KOPT-K1 (cell line): ENCODE measurements around the gene ATP6AP2.
"Not testable (repeated sequence)": the region's sequence is repeated elsewhere in the genome, so short reads cannot be mapped to it uniquely, and the experiment has no call there.

Source experiments
- H3K27ac ChIP-seq: fragments of 200-600 bp; sonication (generic); 2 replicates; pipeline ENCODE4 v1.5.1; 2016; ENCODE audit warnings: antibody characterized with exemption, mild to moderate bottlenecking, low read depth, low read length; ENCODE audit not compliant: poor library complexity, severe bottlenecking
- H3K36me3 ChIP-seq: fragments of 200-600 bp; sonication (generic); 2 replicates; pipeline ENCODE4 v1.5.1; 2017; ENCODE audit warnings: antibody characterized with exemption, mild to moderate bottlenecking, low read length, moderate library complexity; ENCODE audit not compliant: insufficient read depth
- H3K9me3 ChIP-seq: fragments of 200-600 bp; sonication (generic); 2 replicates; pipeline ENCODE4 v1.5.1; 2017; ENCODE audit warnings: antibody characterized with exemption, low read length, mild to moderate bottlenecking; ENCODE audit not compliant: insufficient read depth, poor library complexity, severe bottlenecking

Gene ATP6AP2

DNA sequence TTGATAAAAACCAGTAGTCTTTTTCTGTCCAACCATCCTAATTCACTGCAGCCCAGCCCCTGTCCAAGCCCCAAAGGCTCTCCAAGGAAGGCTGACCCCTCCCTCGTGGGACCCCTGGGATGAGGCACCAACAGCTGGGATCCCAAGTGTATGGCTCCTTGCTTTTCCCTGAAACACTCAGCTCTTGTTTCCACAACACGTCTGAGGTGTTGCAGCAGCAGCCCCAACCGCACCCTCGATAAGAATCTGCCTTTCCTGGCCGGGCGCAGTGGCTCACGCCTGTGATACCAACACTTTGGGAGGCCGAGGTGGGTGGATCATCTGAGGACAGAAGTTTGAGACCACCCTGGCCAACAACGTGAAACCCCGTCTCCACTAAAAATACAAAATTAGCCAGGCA, 17.0 kb upstream of the ATP6AP2 start:
- H3K27ac ChIP-seq: no peak overlapping the region
- no peaks in the 10 kb centered on the region for H3K9me3 ChIP-seq
- no peaks in the 10 kb centered on the region for H3K36me3 ChIP-seq

DNA sequence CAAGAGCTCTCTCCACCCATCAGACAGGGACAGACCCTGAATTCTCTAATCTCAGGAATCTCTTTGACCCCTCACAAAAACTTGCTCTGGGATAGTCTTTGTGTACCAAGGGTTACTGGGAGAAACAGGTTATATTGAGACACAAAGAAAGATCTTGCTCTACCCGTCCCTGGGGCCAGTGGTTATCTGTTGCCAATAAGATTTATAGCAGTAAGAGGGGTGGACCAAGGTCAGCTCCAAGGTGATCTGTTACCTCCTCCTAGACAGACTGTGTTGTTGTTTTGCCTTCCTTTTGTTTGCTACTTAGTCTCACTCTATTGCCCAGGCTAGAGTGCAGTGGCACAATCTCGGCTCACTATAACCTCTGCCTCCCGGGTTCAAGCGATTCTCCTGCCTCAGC, 16.3 kb upstream of the ATP6AP2 start:
- no peak overlapping the region for H3K27ac ChIP-seq
- no peaks in the 10 kb centered on the region for H3K9me3 ChIP-seq
- no peaks in the 10 kb centered on the region for H3K36me3 ChIP-seq

DNA sequence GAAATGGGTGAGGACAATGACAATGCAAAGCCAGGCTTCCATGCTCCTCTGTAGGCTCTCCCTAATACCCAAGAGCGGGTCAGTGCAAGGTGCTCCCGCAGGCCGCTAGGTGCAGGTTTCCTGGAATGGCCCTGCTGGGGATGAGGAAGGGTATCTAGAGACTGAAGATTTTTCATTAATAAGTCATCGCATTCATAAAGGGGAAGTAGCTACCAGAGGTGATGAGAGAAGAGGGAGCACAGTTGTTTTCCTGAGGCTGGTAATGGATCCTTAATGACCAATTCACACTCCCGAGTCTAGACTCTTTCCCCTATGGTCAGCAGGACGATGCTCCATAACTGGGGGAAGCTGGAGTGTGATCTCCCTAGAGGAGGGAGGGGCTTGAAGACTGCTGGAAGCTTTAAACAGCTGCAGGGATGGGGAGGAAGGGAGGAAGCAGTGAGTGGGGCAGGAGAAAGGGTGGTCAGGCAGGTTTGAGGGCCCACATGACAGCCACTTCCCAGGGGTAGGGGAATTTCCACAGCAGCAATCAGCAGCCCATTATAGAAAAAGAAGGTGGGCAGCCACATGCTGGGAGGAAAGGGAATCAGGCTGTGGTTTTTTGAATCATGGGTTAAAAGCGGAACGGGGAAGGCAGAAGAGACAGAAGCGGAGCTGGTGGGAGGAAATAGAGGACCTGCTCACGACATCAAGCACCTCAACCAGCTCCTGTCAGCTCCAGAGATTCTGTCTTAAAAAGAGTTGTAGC, 10.2 kb upstream of the ATP6AP2 start:
- H3K27ac ChIP-seq: no peak overlapping the region
- no peaks in the 10 kb centered on the region for H3K9me3 ChIP-seq
- no peaks in the 10 kb centered on the region for H3K36me3 ChIP-seq

DNA sequence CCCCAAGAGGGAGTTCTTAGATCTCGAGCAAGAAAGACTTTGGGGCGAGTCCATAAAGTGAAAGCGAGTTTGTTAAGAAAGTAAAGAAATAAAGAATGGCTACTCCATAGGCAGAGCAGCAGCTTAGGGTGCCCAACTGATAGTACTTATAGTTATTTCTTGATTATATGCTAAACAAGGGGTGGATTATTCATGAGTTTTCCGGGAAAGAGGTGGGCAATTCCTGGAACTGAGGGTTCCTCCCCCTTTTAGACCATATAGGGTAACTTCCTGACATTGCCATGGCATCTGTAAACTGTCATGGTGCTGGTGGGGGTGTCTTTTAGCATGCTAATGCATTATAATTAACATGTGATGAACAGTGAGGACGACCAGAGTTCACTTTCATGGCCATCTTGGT, 9.6 kb upstream of the ATP6AP2 start:
- H3K36me3 ChIP-seq, H3K27ac ChIP-seq, H3K9me3 ChIP-seq: not testable (repeated sequence)

DNA sequence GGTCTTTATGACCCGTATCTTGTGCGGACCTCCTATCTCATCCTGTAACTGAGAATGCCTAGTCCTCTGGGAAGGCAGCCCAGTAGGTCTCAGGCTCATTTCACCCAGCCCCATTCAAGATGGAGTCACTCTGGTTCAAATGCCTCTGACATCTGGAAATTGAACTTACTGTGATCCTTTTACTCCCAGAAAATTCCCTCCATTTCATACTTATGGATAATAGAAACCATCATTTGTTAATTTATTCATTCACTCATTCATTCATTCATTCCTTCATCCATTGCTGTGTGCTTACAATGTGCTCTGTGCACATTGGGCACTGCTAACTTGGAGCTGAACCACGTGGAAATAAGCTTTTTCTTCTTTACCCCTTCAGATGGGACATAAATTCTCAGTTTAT, 9.2 kb upstream of the ATP6AP2 start:
- no peak overlapping the region for H3K27ac ChIP-seq
- H3K36me3 ChIP-seq: no peaks in the 10 kb centered on the region
- no peaks in the 10 kb centered on the region for H3K9me3 ChIP-seq

DNA sequence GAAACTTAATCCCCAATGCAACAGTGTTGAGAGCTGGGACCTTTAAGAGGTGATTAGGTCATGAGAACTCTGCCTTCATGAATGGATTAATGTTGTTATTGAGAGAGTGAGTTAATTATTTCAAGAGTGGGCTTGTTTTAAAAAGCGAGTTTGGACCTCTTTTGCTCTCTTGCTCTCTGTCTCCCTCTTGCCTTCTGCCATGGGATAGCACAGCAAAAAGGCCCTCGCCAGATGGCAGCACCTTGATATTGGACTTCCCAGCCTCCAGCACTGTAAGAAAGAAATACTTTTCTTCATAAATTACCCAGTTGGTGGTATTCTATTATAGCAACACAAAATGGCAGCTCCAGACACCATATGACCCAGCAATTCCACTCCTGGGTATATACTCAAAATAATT, 7.0 kb upstream of the ATP6AP2 start:
- Histone ChIP-seq H3K9me3 (no peaks in the 10 kb centered on the region), H3K36me3 (no peaks in the 10 kb centered on the region), H3K27ac (no peak overlapping the region)

DNA sequence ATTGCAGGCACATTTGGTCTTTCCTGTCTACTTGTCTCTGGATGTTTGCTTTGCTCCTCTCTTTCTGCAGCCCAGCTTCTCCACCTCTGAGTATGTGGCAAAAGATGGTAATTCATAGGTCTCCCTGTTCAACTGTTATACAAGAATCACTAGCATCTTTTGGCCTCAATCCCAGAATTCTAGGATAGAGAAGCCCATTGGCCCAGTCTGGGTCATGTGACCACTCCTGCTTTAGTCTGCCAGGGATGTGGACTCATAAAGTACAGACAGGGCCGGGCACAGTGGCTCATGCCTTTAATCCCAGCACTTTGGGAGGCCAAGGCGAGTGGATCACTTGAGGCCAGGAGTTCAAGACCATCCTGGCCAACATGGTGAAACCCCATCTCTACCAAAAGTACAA, 5.4 kb upstream of the ATP6AP2 start:
- H3K36me3 ChIP-seq, H3K9me3 ChIP-seq, H3K27ac ChIP-seq: not testable (repeated sequence)

DNA sequence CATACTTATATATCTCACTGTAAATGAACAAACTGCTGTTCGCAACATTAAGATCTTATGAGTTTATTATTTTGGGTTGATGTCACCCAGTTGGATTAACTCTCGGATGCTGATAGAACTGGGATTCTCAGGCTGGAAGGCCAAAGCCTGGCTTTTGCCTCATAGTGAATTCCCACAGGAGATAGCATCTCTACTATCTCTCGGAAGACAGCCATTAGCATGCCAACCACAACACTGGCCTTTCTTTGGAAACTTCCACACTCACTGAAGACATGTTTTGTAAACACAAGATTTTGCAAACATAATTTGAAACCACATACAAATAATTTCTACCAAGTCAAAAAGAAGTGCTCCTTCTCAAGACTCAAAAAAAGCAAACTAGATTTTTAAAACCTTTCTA, 4.5 kb upstream of the ATP6AP2 start:
- no peaks in the 10 kb centered on the region for H3K36me3 ChIP-seq
- H3K27ac ChIP-seq: no peak overlapping the region
- no peaks in the 10 kb centered on the region for H3K9me3 ChIP-seq

DNA sequence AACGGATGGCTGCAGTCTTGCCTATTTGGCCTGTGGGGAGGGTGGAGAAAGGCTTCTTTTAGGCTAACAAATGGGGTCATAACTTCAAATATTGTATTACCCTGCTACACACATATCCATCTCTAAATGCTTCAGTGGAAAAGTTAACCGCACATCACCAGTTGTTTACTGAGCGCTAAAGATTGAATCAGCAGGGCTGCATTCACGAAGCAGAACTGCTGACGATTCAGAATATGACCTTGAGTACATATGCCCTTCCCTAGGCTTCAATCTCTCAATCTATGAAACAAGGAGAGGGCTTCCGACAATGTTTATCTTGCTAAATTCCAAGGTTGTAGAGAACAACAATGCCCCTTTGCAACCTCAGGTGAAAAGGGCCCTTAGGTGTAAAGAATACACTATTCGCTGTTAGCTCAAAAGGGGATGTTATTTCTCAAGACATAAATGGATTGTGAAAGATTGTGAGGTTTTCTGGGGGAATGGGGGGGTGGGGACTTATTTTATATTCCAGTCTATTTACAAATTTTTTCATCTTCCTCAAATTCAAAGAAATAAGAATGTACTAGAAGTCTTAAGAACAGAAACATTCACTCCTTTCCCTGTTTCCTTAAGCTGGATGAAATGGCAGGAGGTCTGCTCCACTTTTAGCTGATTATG, 2.6 kb upstream of the ATP6AP2 start:
- Histone ChIP-seq H3K27ac (no peak overlapping the region), H3K9me3 (no peaks in the 10 kb centered on the region)

DNA sequence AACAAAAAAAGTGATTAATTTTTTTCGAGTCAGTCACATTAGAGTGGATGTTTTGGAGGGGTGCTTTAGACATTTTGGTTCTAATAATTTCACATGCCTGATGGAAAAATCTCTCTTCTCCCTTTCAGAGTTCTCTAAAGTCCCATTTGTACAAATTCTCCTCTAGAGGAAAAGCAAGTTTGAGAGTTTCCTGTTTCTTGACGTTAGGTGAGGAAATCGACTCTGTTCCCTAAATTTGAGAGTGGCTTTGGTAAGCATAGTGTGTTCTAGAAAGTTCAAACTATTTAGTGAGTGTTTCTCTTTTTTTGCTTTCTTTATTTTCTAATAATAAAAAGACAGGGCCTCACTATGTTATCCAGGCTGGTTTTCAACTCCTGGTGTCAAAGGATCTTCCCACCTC, 1.6 kb upstream of the ATP6AP2 start:
- Histone ChIP-seq H3K36me3 (no peaks in the 10 kb centered on the region), H3K27ac (no peak overlapping the region), H3K9me3 (no peaks in the 10 kb centered on the region)

More for the DNA sequence above, 2.6 kb upstream of the ATP6AP2 start:
- no peaks in the 10 kb centered on the region for H3K36me3 ChIP-seq

DNA sequence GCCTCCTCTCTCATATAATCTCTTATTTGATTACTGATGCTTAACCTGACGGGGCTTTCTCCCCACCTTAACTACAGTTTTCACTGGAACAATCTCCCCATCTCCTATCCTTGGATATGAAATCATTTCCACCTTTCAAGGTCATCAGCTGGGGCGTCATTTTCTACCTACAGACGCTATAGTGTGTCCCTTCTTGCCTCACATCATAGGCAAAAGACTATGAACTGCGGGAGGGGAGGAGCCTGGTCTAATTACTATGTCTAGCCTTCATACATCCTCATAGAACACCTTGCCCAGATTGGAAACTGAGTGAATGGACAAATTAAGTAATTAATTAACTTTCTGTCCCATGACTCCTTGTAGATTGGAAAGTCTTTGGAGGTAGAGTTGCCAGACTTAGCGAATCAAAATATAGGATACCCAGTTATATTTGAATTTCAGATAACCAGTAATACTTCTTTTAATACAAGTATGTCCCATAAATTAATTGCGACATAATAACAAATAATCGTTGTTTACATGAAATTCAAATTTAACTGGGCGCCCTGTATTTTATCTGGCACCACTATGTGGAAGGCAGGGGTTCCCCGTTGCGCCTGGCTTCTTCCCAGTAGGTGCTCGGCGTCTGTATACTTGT, 752 bp upstream of the ATP6AP2 start:
- H3K27ac ChIP-seq: peak overlapping the region; percentile 48
- no peaks in the 10 kb centered on the region for H3K9me3 ChIP-seq
- no peaks in the 10 kb centered on the region for H3K36me3 ChIP-seq

DNA sequence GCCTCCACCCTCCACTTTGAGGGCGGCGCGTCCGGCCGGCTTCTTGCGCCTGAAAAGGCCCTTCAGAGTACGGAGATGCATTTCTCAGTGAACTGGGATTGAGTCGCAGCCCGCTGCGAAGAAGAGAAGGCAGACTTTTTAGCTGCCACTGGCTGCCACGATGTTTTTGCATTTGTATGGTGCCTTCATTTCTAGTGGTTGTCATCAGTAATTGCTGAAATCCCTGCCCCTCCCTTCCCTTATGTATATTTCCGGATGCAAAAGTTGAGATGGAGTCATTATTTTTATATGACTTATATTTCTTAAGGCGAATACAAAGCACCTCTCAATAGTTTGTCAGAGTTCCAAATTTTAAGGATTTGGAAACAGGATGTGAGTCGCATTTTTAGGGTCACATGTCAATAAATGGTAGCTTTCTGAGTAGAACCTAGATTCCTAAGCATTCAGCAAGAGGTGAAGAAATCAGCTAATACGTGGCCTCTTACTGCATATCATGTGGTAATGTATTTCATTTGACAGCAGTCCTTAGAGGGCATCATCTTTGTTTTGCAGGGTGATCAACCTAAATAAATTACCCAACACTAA, 658 bp downstream of the ATP6AP2 start:
- no peaks in the 10 kb centered on the region for H3K36me3 ChIP-seq
- H3K9me3 ChIP-seq: no peaks in the 10 kb centered on the region
- peak overlapping the region; percentile 48 for H3K27ac ChIP-seq

DNA sequence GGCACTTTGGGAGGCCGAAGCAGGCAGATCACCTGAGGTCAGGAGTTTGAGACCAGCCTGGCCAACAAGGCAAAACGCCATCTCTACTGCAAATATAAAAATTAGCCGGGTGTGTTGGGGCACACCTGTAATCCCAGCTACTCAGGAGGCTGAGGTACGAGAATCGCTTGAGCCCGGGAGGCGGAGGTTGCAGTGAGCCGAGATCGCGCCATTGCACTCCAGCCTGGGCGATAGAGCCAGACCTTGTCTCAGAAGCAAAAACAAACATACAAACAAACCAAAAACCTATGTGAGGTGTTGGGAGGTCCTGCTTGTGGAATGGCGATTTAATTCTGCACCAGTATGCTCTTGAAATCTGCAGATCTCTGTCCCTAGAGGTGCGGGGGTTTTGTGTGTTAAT, 1.4 kb downstream of the ATP6AP2 start:
- H3K36me3 ChIP-seq, H3K27ac ChIP-seq, H3K9me3 ChIP-seq: not testable (repeated sequence)

DNA sequence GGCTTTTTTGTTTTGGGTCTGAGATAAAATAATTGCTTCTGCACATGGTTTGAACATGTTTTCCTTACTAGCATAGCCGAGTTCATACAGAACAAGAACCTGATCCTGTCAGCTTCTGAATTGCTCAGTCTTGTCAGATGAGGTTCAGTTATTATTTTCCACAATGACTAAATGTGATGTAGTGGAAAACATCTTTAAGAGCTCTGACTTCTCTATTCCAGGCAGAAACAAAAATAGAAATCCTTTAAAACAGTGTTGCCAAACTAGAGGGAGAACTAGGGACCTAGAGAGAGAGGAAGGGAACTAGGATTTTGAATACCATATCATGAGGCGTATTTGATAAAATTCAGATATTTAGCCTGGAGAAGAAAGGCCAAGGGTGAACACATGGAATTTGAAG, 2.0 kb downstream of the ATP6AP2 start:
- Histone ChIP-seq H3K27ac (no peak overlapping the region), H3K36me3 (no peaks in the 10 kb centered on the region), H3K9me3 (no peaks in the 10 kb centered on the region)

DNA sequence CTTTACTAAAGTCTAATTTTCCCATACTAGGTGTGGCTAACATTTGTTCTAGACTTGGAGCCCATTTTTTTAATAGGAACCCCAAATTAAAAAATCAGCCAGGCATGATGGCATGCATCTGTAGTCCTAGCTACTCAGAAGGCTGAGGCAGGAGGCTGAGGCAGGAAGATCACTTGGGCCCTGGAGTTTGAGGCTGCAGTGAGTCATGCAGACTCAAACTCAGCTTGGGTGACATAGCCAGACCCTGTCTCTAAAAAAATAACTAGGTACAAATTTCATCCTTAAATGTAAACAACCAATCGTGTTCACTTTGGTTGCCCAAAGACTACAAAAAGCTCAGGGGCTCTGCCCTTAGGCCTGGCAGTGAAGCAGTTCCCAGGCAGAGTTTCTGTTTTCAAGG, 6.9 kb downstream of the ATP6AP2 start:
- peaks cover 24% of the 10 kb centered on the region for H3K36me3 ChIP-seq
- H3K9me3 ChIP-seq, H3K27ac ChIP-seq: not testable (repeated sequence)
